ENCODE measurements around the gene CNOT6.

- TF ChIP-seq GATA3 (IDR thresholded peaks at IDR 0.05; ENCODE audit: low read depth, low read length), result no peak
- TF ChIP-seq GATA2 (IDR thresholded peaks at IDR 0.05; ENCODE audit: low read depth, low read length), result no peak
These were observed 100.8 kb downstream of the CNOT6 start for GRCh38 chr5:180595046-180595379.

Data from SH-SY5Y (cell line).